Thoracic aorta (tissue), 2 donors: ENCODE results near the gene ITIH3. TPM values are rescaled to one million over a fixed set of nuclear protein-coding genes. Genes with fewer than 3 reads are reported as not detected.
A peak's percentile ranks its signal among the peaks of the same experiment; 100 is the strongest.

Source experiments
- ATAC-seq: fragments of 150-250 bp; one replicate; pipeline ENCODE4 v1.8.0; 2017; ENCODE audit warnings: low read depth; ENCODE audit not compliant: insufficient number of reproducible peaks, low FRiP score
- DNase-seq: peaks from one replicate; pipeline ENCODE4 v3.0.0-alpha.2; 2020; ENCODE audit warnings: low spot score
- H3K27ac ChIP-seq, 2 donors: fragments of 200-600 bp; sonication (generic); 1 replicate in 1 of 2; 2 replicates in 1 of 2; pipeline ENCODE4 v1.5.1; 2016; ENCODE audit warnings: mild to moderate bottlenecking in 2 of 2, moderate library complexity in 2 of 2
- H3K27me3 ChIP-seq: fragments of 200-600 bp; sonication (generic); replicated peaks from 2 replicates; pipeline ENCODE4 v1.6.0; 2016; ENCODE audit warnings: mild to moderate bottlenecking; ENCODE audit not compliant: insufficient read depth
- H3K36me3 ChIP-seq: fragments of 200-600 bp; sonication (generic); one replicate; pipeline ENCODE4 v1.5.1; 2016
- H3K4me1 ChIP-seq, 2 donors: fragments of 200-600 bp; sonication (generic); 1 replicate in 1 of 2; 2 replicates in 1 of 2; pipeline versions ENCODE4 v1.5.1 to v1.6.0; 2016; ENCODE audit warnings: low read depth in 2 of 2, mild to moderate bottlenecking in 1 of 2; ENCODE audit not compliant: control insufficient read depth in 1 of 2
- H3K4me3 ChIP-seq: fragments of 200-600 bp; sonication (generic); 2 replicates; pipeline ENCODE4 v1.5.1; 2016; ENCODE audit warnings: mild to moderate bottlenecking
- H3K9me3 ChIP-seq: fragments of 200-600 bp; sonication (generic); 2 replicates; pipeline ENCODE4 v1.5.1; 2016
- total RNA-seq, 2 donors: library from RNA; depleted of rRNA; stranded (reverse); fragments of >200 nt; gene quantifications; one replicate each; pipeline versions ENCODE4 v1.1.0 to v1.2.3, GENCODE V29; 2016
- TF ChIP-seq, protein P1 (sequence below): fragments of 200-600 bp; sonication (generic); IDR thresholded peaks from one replicate; pipeline ENCODE4 v1.5.1; 2019; ENCODE audit warnings: antibody characterized with exemption

The ITIH3 gene
- total RNA-seq, 2 donors from 2014 or later: 2.6 to 14.2 TPM

DNA sequence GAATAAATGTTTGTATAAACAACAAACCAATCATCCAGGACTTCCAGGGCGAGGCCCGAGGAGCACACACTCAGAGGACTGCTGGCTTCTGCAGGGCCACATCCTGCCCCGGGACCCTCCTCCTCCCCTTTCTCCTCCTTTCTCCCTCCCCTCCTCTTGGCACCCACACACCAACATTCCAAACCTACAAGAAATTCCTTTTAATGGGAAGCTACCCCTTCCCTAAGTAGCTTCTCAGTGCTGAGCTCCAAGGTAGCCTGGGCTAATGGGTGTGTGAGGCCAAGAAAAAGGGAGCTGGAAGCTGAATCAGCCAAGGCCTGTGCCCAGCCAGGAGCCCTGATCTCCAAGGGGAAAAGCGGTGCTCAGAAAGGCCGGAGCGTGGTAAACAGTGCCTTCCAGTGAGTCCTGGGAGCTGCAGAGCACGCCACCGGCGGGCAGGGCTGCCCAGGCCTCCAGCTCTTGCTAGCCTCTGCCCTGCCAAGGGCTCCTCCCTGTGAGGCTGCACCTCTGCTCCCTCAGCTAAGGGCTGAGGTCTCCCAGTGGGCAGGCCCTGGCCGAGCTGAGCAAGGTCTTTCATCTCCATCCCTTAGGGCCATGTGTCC, 3.9 kb downstream of the ITIH3 start:
- no peak overlapping the region for H3K27ac ChIP-seq
- DNase-seq (no peak), ATAC-seq (no peak)
- H3K9me3 ChIP-seq: no peaks in the 10 kb centered on the region
- no peak overlapping the region for H3K4me3 ChIP-seq
- TF ChIP-seq, protein P1, sequence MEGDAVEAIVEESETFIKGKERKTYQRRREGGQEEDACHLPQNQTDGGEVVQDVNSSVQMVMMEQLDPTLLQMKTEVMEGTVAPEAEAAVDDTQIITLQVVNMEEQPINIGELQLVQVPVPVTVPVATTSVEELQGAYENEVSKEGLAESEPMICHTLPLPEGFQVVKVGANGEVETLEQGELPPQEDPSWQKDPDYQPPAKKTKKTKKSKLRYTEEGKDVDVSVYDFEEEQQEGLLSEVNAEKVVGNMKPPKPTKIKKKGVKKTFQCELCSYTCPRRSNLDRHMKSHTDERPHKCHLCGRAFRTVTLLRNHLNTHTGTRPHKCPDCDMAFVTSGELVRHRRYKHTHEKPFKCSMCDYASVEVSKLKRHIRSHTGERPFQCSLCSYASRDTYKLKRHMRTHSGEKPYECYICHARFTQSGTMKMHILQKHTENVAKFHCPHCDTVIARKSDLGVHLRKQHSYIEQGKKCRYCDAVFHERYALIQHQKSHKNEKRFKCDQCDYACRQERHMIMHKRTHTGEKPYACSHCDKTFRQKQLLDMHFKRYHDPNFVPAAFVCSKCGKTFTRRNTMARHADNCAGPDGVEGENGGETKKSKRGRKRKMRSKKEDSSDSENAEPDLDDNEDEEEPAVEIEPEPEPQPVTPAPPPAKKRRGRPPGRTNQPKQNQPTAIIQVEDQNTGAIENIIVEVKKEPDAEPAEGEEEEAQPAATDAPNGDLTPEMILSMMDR: no peak
- no peaks in the 10 kb centered on the region for H3K36me3 ChIP-seq
- no peaks in the 10 kb centered on the region for H3K27me3 ChIP-seq
- peaks cover 0 to 9% of the 10 kb centered on the region in 2 donors for H3K4me1 ChIP-seq

DNA sequence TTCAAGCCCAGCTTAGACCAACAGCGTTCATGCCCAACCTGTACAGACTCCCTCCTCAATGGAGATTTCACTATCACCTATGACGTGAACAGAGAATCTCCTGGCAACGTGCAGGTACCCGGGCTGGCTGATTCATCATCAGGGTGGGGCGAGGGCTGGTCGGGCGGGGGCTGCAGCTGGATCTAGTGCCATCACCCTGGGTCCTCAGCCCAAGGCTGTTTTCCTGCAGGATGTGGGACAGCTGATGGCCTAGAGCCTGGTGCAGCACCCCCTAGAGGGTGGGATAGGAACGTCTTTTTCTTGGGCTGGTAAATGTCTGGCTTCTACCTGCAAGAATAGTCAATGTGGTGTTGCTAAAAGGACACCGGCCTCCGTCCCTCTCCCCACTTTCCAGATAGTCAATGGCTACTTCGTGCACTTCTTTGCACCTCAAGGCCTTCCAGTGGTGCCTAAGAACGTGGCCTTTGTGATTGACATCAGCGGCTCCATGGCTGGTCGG, 4.4 kb downstream of the ITIH3 start:
- no peak overlapping the region for H3K27ac ChIP-seq
- H3K36me3 ChIP-seq: no peaks in the 10 kb centered on the region
- no peaks in the 10 kb centered on the region for H3K9me3 ChIP-seq
- no peak overlapping the region for H3K4me3 ChIP-seq
- ATAC-seq (no peak), DNase-seq (no peak)
- no peaks in the 10 kb centered on the region for H3K27me3 ChIP-seq
- peaks cover 0 to 9% of the 10 kb centered on the region in 2 donors for H3K4me1 ChIP-seq
- TF ChIP-seq, protein P1: peak; percentile 21

DNA sequence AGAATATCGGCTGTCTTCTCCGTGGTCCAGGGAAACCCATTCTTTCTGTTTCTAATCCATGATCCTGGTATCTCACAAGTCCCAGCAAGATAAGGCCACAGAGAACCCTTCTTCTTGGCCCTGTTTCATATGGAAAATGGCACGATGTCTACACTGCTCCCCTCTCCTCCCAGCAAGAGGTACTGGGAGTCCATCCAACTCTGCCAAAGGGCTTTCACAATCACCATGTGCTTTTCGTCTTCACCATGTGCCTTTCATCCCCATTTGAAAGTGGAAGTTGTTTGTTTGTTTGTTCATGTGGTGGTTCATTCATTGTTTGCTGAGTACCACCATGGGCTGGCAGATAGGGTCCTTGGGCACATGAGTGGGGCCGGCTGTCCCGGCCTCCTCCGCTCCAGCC, 5.5 kb downstream of the ITIH3 start:
- ATAC-seq: no peak
- Histone ChIP-seq H3K27ac (no peak overlapping the region), H3K4me3 (no peak overlapping the region), H3K27me3 (no peaks in the 10 kb centered on the region), H3K9me3 (no peaks in the 10 kb centered on the region), H3K36me3 (no peaks in the 10 kb centered on the region), H3K4me1 (peaks cover 0 to 9% of the 10 kb centered on the region in 2 donors)
- DNase-seq: no peak
- TF ChIP-seq, protein P1: no peak

DNA sequence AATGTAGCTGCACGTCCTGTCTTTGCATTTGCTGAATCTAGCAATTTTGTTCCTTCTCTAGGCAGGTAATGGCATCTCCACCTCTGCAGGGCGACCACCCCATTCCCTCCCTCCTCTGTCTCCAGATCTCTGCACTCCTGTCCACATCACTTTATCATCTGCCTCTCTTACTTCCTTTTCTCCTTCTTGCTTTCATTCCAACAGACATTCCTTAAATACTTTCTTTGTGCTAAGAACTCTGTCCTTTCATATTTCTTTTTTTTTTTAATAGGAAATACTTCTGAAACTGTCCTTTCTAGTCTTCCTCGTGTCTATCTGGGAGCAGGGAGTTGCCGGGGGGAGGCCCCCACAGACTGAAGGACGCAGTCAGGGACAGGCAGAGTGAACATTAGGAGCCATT, 7.2 kb downstream of the ITIH3 start:
- Histone ChIP-seq H3K27ac (no peak overlapping the region), H3K36me3 (no peaks in the 10 kb centered on the region), H3K27me3 (no peaks in the 10 kb centered on the region), H3K4me1 (peaks cover 0 to 9% of the 10 kb centered on the region in 2 donors), H3K9me3 (no peaks in the 10 kb centered on the region), H3K4me3 (no peak overlapping the region)
- ATAC-seq (no peak), DNase-seq (no peak)
- TF ChIP-seq, protein P1: no peak

DNA sequence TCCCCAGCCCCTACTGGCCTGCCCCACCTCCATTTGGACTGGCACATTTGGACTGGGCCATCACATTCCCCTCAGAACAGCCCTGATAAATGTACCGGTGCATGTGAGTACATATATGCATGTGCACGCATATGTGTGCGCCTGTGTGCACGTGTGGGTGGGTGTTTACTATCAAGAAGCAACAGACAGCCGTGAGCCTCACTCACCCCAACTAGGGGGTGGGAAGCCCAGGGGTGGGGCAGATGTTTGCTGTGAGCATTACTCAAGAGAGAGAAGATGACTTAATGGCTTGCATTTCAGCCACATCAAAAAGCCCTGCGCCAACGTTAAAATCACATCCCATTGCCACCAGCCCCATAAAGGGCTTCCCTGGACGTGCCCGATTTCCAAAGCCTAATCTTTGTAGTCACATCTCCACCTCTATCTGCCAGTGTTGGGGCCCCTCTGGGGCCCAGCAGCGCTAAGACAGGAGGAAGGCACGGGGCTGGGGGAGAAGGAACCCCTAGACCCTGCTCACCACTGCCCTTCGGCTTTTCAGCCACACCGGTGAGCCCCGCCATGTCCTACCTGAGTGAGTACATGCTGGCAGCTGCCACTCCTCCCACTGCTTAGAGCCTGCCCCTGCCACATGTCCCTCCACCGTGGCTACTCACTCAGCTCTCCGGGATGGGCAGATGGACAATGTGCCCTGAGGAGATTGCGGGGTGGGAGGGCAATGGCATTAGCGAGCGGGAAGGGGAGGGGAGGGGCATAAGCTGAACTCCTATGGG, 10.9 kb downstream of the ITIH3 start:
- H3K27me3 ChIP-seq: no peaks in the 10 kb centered on the region
- DNase-seq: no peak
- no peaks in the 10 kb centered on the region for H3K9me3 ChIP-seq
- TF ChIP-seq, protein P1: no peak
- ATAC-seq: no peak
- H3K4me1 ChIP-seq: no peaks in the 10 kb centered on the region
- no peaks in the 10 kb centered on the region for H3K36me3 ChIP-seq
- H3K4me3 ChIP-seq: no peak overlapping the region
- H3K27ac ChIP-seq: no peak overlapping the region
